ENCODE results near the gene TPPP2. TPM values are rescaled to one million over a fixed set of nuclear protein-coding genes. Genes with fewer than 3 reads are reported as not detected.

TPPP2 gene
- total and polyA plus RNA-seq, 2 donors (not counting 1 experiment from before 2014, with no cell fraction given) = not detected

GRCh38 chr14:21081521-21082142 is 51.6 kb downstream of the TPPP2 start:
- Histone ChIP-seq H3K4me3 (ENCODE audit: control extremely low read depth in 1 of 5, extremely low read depth in 1 of 5, insufficient read depth in 1 of 5, low read depth in 2 of 5, low read length in 4 of 5) (no peak overlapping the region), H4K20me1 (ENCODE audit: control insufficient read depth, insufficient read depth, low read length, poor library complexity, severe bottlenecking) (no peaks in the 10 kb centered on the region), H3K9ac (ENCODE audit: low read length) (no peak overlapping the region), H2AFZ (ENCODE audit: insufficient read depth, low read depth, low read length, poor library complexity, severe bottlenecking) (no peak overlapping the region), H3K79me2 (ENCODE audit: control insufficient read depth, insufficient read depth, low read length) (no peaks in the 10 kb centered on the region), H3K27ac (ENCODE audit: low read length in 2 of 2) (no peak overlapping the region), H3K9me3 (ENCODE audit: control extremely low read depth in 1 of 3, control insufficient read depth in 2 of 3, insufficient read depth in 1 of 3, low read length in 2 of 3) (peaks cover 0 to 3% (median 0%) of the 10 kb centered on the region in 3 donors), H3K4me1 (ENCODE audit: control insufficient read depth in 2 of 2, insufficient read depth in 2 of 2, low read length in 2 of 2) (peaks cover 0 to under 1% of the 10 kb centered on the region in 2 donors), H3K4me2 (replicated peaks; ENCODE audit: low read depth, low read length, poor library complexity, severe bottlenecking) (no peak overlapping the region), H3K27me3 (replicated peaks in 1 of 4; ENCODE audit: control extremely low read depth in 1 of 4, control insufficient read depth in 3 of 4, insufficient read depth in 4 of 4, low read length in 3 of 4) (no peaks in the 10 kb centered on the region), H3K36me3 (replicated peaks in 1 of 2; ENCODE audit: control extremely low read depth in 1 of 2, control insufficient read depth in 1 of 2, extremely low read depth in 1 of 2, insufficient read depth in 2 of 2, low read length in 1 of 2) (no peaks in the 10 kb centered on the region)
- peaks cover 8% of the 10 kb centered on the region for H3K27me3 Mint-ChIP-seq
- peaks cover 6% of the 10 kb centered on the region for H3K4me1 Mint-ChIP-seq
- CTCF ChIA-PET = interaction anchor here (0.8 to 2.0 kb wide), 4 partner anchors 11 to 67 kb away, joined by 3 to 7 read pairs (median 4); no protein-coding TSS in a partner anchor
- no peak overlapping the region for H3K27ac Mint-ChIP-seq
- intact Hi-C loops (cut with micrococcal nuclease) = no loop called here
- POLR2A ChIA-PET = no interaction called here
- TF ChIP-seq EZH2 (IDR thresholded peaks at IDR 0.05; ENCODE audit: borderline replicate concordance, insufficient read depth, low read depth, low read length, poor library complexity, severe bottlenecking) (no peak), CTCF (IDR thresholded peaks at IDR 0.05) (no peak)
- no peak overlapping the region for H3K4me3 Mint-ChIP-seq
- no peak for DNase-seq
- H3K9me3 Mint-ChIP-seq (ENCODE audit: insufficient read depth) = no peaks in the 10 kb centered on the region
- ATAC-seq (ENCODE audit: low read depth) = no peak
- WGBS (ENCODE audit: insufficient coverage) = 89% methylated on average over 26 of the region's 30 CpGs

Other genes starting within 250 kb of the TPPP2 start
- 53.2 and 60.2 TPM in 2 replicates for gene RNASE6, start 248.9 kb upstream of the TPPP2 start, total RNA-seq
- 37.2 and 56.6 TPM in 2 replicates for gene RNASE6, start 248.9 kb upstream of the TPPP2 start, polyA plus RNA-seq
- gene RNASE1, start 227.4 kb upstream of the TPPP2 start, total RNA-seq = 0.81 TPM in 1 of 2 replicates, not detected in the other
- 0.25 and 1.5 TPM in 2 replicates for gene RNASE1, start 227.4 kb upstream of the TPPP2 start, polyA plus RNA-seq
- gene RNASE3, start 138.8 kb upstream of the TPPP2 start, total RNA-seq = not detected in 2 replicates
- gene RNASE3, start 138.8 kb upstream of the TPPP2 start, polyA plus RNA-seq = not detected in 2 replicates
- gene RNASE2, start 74.7 kb upstream of the TPPP2 start, total RNA-seq = not detected in 2 replicates
- 0.54 TPM in 1 of 2 replicates, not detected in the other for gene RNASE2, start 74.7 kb upstream of the TPPP2 start, polyA plus RNA-seq
- 116 and 118 TPM in 2 replicates for gene METTL17, start 40.2 kb upstream of the TPPP2 start, total RNA-seq
- gene METTL17, start 40.2 kb upstream of the TPPP2 start, polyA plus RNA-seq = 184 and 201 TPM in 2 replicates
- gene SLC39A2, start 30.9 kb upstream of the TPPP2 start, total RNA-seq = 0.25 and 0.51 TPM in 2 replicates
- gene SLC39A2, start 30.9 kb upstream of the TPPP2 start, polyA plus RNA-seq = 0.07 and 0.20 TPM in 2 replicates
- 9.5 and 10.2 TPM in 2 replicates for gene NDRG2, start 5.2 kb upstream of the TPPP2 start, total RNA-seq
- gene NDRG2, start 5.2 kb upstream of the TPPP2 start, polyA plus RNA-seq = 9.8 and 11.8 TPM in 2 replicates
- not detected in 2 replicates for gene RNASE13, start 4.6 kb downstream of the TPPP2 start, total RNA-seq
- not detected in 2 replicates for gene RNASE13, start 4.6 kb downstream of the TPPP2 start, polyA plus RNA-seq
- not detected in 2 replicates for gene RNASE7, start 12.1 kb downstream of the TPPP2 start, total RNA-seq
- gene RNASE7, start 12.1 kb downstream of the TPPP2 start, polyA plus RNA-seq = not detected in 2 replicates
- gene RNASE8, start 27.6 kb downstream of the TPPP2 start, total RNA-seq = not detected in 2 replicates
- not detected in 2 replicates for gene RNASE8, start 27.6 kb downstream of the TPPP2 start, polyA plus RNA-seq
- gene ARHGEF40, start 40.1 kb downstream of the TPPP2 start, total RNA-seq = 1.7 and 2.3 TPM in 2 replicates
- 0.53 and 1.0 TPM in 2 replicates for gene ARHGEF40, start 40.1 kb downstream of the TPPP2 start, polyA plus RNA-seq
- gene ZNF219, start 68.4 kb downstream of the TPPP2 start, total RNA-seq = 3.5 and 6.4 TPM in 2 replicates
- 3.3 and 6.3 TPM in 2 replicates for gene ZNF219, start 68.4 kb downstream of the TPPP2 start, polyA plus RNA-seq
- gene TMEM253, start 70.8 kb downstream of the TPPP2 start, total RNA-seq = not detected in 2 replicates
- gene TMEM253, start 70.8 kb downstream of the TPPP2 start, polyA plus RNA-seq = not detected in 2 replicates
- gene OR5AU1, start 125.8 kb downstream of the TPPP2 start, total RNA-seq = not detected in 2 replicates
- gene OR5AU1, start 125.8 kb downstream of the TPPP2 start, polyA plus RNA-seq = not detected in 2 replicates
- 496 and 497 TPM in 2 replicates for gene HNRNPC, start 239.2 kb downstream of the TPPP2 start, total RNA-seq
- 358 and 518 TPM in 2 replicates for gene HNRNPC, start 239.2 kb downstream of the TPPP2 start, polyA plus RNA-seq
- gene RPGRIP1, start 249.9 kb downstream of the TPPP2 start, total RNA-seq = 0.86 and 0.87 TPM in 2 replicates
- gene RPGRIP1, start 249.9 kb downstream of the TPPP2 start, polyA plus RNA-seq = 0.22 and 0.39 TPM in 2 replicates

Measured in B cell (primary cell).